ENCODE data around the gene NINJ1.

NINJ1 gene

DNA sequence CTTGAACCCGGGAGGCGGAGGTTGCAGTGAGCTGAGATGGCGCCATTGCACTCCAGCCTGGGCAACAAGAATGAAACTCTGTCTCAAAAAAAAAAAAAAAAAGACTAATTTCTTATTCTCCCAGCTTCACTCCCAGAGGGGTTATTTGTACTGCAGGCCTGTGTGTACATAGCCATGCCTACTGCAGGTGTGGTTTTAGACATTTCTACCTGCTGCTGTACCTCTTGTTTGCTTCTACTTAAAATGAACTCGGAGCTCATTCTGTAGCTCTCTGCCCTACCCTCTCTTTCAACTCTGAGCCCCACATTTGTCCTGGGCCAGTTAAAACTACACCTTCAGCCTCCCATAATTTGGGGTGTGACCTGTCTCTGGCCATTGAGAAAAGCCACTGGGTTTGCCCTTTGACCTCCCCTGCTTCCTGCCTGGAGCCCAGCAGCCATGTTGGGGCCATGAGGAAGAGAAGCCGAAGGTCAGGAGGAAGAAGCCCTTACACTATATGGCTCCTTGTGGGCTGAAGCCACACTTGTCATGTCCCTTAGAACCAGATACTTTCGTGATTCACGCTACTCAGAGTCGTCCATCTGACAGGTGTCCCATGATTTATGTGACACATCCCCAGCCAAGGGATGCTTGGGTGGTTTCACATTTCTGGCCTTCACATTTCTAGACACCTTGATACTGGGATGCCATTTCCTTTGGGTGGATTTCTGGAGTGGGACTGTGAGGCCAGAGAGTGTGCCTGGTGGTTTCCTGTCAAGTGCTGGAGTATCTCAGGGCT lies 47.4 kb downstream of the NINJ1 start:
- no peak for DNase-seq

DNA sequence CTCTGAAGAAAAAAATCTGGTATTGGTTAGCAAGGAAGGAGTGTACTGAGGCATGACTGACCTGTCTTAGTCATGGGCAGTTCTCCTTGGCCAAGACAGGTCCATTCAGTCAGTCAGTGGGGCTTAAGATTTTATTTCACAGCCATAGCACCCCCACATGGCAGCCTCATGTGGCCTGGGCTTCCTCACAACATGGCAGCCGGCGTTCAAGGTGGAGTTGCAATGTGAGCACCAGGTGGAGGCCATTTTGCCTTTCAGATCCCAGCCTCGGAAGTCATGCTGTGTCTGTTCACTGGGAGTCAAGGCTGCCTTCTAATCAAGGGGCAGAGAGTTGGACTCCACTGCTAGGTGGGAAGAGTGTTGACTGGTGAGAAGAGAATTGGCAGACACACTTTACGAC lies 48.4 kb downstream of the NINJ1 start:
- DNase-seq: no peak

DNA sequence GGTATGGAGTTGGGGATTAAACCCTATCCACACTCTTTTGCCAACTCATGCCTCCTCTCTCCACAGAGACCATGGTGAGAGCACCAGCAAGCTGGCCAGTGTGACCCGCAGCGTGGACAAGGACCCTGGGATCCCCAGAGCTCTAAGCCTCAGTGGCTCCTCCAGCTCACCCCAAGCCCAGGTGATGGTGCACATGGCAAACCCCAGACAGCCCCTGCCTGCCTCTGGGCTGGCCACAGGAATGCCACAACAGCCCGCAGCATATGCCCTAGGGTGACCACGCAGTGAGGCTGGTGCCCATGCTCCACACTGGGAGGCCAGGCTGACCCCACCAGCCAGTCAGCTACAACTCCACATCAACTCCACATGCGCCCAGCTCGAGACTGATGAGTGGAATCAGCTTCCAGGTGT lies 49.6 kb downstream of the NINJ1 start:
- DNase-seq: no peak

- DNase-seq: no peak
Measured at GRCh38 chr9:93083592-93084470, 50.2 kb downstream of the NINJ1 start.

DNA sequence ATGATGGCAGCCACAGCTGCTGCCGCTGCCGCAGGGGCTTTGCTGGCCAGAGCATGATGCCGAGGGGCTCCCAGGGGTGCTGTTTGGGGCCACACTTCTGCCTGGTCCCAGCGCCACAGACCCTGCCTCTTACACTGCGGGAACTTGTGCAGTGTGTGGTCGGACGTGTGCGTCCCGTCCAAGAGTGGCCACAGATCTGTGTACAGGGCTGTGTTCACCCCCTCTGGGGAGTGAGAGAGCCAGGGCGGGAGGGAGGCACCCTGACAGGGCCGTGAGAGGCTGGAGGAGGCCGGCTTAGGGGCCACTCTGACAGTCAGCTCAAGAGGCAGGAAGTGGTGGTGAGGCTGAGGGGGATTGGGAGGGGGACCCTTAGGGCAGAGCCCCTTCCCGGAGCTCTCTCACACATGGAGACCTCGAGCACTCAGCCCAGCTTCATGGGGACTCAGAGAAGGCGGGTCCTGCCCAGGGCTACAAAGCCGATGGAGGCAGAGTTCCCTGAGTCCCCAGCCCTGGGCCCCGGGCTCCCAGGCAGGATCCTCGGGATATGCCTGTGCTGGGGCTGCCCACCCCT lies 51.1 kb downstream of the NINJ1 start:
- DNase-seq: no peak

DNA sequence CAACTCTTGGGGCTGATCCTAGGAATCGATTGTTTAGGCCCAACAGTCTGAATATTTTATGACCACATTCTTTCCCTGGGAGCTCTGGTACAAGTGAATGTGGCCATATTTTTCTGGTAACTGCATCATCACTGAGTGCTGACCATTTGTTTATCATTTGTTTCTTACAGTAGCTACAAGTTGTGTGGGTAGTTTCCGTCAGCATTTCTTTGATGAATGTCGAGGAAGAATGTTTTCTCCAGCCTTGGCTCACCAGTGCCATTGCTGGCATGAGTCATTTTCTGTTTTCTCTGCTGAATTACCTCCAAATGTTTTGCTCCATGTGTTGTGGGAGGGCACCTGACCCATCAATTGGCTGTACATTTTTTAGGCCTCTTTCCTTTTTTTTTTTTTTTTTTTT lies 52.1 kb downstream of the NINJ1 start:
- no peak for DNase-seq

GRCh38 chr9:93081081-93081529 lies 52.9 kb downstream of the NINJ1 start:
- DNase-seq: no peak

GRCh38 chr9:93080406-93080805 lies 53.6 kb downstream of the NINJ1 start:
- no peak for DNase-seq

- DNase-seq: no peak
Measured at GRCh38 chr9:93079371-93079770, 54.7 kb downstream of the NINJ1 start.

DNA sequence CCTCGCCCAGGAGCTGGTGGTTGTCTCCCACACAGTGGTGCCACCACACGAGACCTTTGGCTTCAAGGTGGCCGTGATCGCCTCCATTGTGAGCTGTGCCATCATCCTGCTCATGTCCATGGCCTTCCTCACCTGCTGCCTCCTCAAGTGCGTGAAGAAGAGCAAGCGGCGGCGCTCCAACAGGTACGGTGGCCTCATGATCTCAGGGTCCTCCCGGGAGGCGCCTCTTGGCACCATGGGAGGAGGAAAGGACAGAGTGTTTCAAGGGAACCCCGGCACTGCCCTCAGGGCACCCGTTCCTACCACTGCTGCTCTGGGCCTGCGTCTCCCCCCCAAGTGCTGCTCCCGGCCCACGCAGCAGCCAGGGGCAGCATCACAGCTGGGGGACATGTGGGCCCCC lies 56.2 kb downstream of the NINJ1 start:
- DNase-seq: no peak

DNA sequence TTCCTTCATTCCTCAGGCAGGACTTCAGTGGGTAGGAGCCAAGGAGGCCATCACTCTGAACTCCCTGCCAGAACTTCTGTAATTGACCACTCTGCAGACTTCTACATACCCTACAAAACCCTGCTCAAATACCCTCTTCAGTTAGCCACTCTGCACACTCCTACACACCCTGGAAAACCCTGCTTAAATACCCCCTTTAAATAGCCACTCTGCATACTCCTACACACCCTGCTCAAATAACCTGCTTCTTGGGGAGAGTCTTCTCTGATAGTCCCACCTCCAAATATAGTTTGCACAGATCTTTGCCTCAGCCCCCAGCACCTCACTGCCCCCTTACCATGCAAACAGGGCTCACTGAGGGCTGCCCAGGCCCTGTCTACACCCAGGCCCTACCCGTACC lies 56.7 kb downstream of the NINJ1 start:
- no peak for DNase-seq

GRCh38 chr9:93076792-93077128 lies 57.3 kb downstream of the NINJ1 start:
- DNase-seq: no peak

DNA sequence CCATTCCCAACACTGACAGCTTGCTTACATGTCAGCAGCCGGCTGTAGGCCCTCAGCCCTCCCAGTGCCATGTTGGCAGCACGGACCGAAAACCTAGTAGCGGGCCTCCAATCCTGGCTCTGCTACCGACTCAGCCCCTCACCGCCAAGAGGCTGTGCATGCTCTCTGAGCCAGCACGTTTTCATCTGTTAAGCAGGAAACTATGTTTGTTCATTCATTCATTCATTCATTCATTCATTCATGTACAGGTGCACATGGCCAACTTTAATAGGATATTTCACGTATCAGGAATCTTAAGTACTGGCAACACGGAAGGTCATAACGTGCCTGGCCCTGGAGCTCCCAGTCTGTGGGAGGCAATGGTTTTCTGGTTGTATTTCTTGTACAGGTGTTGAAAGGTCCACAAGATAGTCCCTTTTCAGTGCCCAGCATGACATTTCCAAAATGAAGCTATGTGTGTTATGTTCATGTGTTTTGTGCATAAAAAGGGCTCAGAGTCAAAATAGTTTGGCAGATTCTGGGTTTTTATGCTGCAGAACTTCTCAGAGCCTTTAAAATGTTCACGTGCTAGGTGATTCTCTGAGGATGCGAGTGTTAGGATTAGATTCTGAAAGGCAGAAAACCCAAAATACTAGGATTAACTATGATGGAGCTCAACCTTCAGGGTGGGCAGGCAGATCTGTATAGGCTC lies 57.8 kb downstream of the NINJ1 start:
- DNase-seq: no peak

GRCh38 chr9:93072383-93072795 lies 61.7 kb downstream of the NINJ1 start:
- DNase-seq: peak in 1 of 4 experiments; percentile 70
